ENCODE measurements around the gene CCDC142. TPM values are rescaled to one million over a fixed set of nuclear protein-coding genes. Genes with fewer than 3 reads are reported as not detected.

The CCDC142 gene
- polyA plus RNA-seq, 1 donor (not counting 4 experiments of a cell fraction or from before 2014, with no cell fraction given) = 4.7 TPM

DNA sequence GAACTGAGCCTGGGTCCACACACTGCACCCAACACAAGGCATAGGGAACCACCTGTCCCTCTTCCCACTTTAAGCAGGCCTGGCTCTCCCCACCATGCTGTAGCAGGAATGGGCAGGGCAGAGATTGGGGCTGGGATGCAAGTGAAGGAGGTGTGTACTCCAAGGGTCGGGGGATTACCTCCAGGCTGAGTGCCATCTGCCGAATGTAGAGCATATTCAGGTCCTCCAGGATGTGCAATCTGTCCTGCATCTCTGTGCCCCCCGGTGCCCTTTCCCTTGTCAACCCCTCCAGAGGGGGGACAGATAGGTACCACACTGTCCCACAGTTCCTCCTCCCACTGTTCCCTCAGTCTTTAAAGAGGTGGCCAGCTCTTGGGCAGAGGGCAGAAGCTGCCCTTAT is 43.4 kb downstream of the CCDC142 start:
- no peak for DNase-seq (ENCODE audit: low read depth, low spot score)
- dilution Hi-C loops (cut with MboI; ENCODE audit: extremely low pct_ligation_motif_present, low sequenced_read_pairs) = no loop called here
- H2AFZ ChIP-seq (ENCODE audit: control insufficient read depth, low read length) = no peak overlapping the region
- peaks cover 14 to 47% of the 10 kb centered on the region in 2 experiments for H3K36me3 ChIP-seq (ENCODE audit: control insufficient read depth in 2 of 2, extremely low read depth in 1 of 2, insufficient read depth in 2 of 2, low read length in 2 of 2)
- H3K9me3 ChIP-seq (ENCODE audit: control insufficient read depth, low read depth, low read length) = no peaks in the 10 kb centered on the region
- H3K9me1 ChIP-seq (ENCODE audit: control insufficient read depth, extremely low read depth, insufficient read depth, low read length) = peaks cover 8% of the 10 kb centered on the region
- peaks cover 35% of the 10 kb centered on the region for H3K4me1 ChIP-seq (ENCODE audit: control insufficient read depth, extremely low read depth, insufficient read depth, low read length)
- peaks cover 27% of the 10 kb centered on the region for H4K20me1 ChIP-seq (ENCODE audit: control insufficient read depth, extremely low read depth, insufficient read depth, low read length)
- H3K79me2 ChIP-seq (ENCODE audit: control insufficient read depth, insufficient read depth, low read length) = peaks cover 75% of the 10 kb centered on the region
- H3K4me2 ChIP-seq (ENCODE audit: control insufficient read depth, extremely low read depth, insufficient read depth, low read depth, low read length) = peak overlapping the region; percentile 84
- H3K27ac ChIP-seq (ENCODE audit: control insufficient read depth, insufficient read depth, low read length) = peak overlapping the region; percentile 93
- TF ChIP-seq, protein P1, sequence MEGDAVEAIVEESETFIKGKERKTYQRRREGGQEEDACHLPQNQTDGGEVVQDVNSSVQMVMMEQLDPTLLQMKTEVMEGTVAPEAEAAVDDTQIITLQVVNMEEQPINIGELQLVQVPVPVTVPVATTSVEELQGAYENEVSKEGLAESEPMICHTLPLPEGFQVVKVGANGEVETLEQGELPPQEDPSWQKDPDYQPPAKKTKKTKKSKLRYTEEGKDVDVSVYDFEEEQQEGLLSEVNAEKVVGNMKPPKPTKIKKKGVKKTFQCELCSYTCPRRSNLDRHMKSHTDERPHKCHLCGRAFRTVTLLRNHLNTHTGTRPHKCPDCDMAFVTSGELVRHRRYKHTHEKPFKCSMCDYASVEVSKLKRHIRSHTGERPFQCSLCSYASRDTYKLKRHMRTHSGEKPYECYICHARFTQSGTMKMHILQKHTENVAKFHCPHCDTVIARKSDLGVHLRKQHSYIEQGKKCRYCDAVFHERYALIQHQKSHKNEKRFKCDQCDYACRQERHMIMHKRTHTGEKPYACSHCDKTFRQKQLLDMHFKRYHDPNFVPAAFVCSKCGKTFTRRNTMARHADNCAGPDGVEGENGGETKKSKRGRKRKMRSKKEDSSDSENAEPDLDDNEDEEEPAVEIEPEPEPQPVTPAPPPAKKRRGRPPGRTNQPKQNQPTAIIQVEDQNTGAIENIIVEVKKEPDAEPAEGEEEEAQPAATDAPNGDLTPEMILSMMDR (optimal IDR thresholded peaks at IDR 0.05 in 1 of 3, IDR thresholded peaks at IDR 0.05 in 1 of 3, conservative IDR thresholded peaks at IDR 0.05 in 1 of 3; ENCODE audit: extremely low read depth in 1 of 3, insufficient read depth in 2 of 3, low read length in 3 of 3) = no peak
- no peak for TF ChIP-seq EZH2 (IDR thresholded peaks at IDR 0.05; ENCODE audit: low read length)
- FAIRE-seq = no peak
- peak overlapping the region; percentile 74 to 98 (median 78) for H3K4me3 ChIP-seq (ENCODE audit: control insufficient read depth in 2 of 3, extremely low read depth in 1 of 3, insufficient read depth in 2 of 3, low read depth in 1 of 3, low read length in 3 of 3)
- H3K9ac ChIP-seq (ENCODE audit: control insufficient read depth, extremely low read depth, insufficient read depth, low read length) = peak overlapping the region; percentile 98
- H3K27me3 ChIP-seq (ENCODE audit: control insufficient read depth, extremely low read depth, insufficient read depth, low read length) = no peaks in the 10 kb centered on the region

DNA sequence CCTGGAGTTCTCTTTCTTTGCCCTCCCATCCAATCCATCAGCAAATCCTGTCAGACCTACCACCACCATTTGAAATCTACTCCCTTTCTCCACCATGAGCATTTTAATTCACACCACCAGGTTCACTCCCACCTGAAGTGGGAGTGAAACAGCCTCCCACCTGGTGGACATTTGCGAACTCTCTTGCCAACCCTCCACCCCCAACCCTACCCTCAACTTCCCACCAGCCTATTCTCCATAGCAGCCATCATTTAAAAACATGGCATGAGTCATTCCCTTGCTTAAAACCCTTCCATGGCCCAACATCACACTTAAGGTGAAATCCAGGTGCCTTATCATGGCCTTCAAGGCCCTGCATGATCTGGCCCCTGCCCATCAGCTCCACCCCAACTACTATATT is 44.5 kb downstream of the CCDC142 start:
- Histone ChIP-seq H3K27ac (ENCODE audit: control insufficient read depth, insufficient read depth, low read length) (no peak overlapping the region), H3K4me2 (ENCODE audit: control insufficient read depth, extremely low read depth, insufficient read depth, low read depth, low read length) (peak overlapping the region; percentile 84), H3K79me2 (ENCODE audit: control insufficient read depth, insufficient read depth, low read length) (peaks cover 83% of the 10 kb centered on the region), H3K36me3 (ENCODE audit: control insufficient read depth in 2 of 2, extremely low read depth in 1 of 2, insufficient read depth in 2 of 2, low read length in 2 of 2) (peaks cover 14 to 51% of the 10 kb centered on the region in 2 experiments), H3K27me3 (ENCODE audit: control insufficient read depth, extremely low read depth, insufficient read depth, low read length) (no peaks in the 10 kb centered on the region), H3K9ac (ENCODE audit: control insufficient read depth, extremely low read depth, insufficient read depth, low read length) (no peak overlapping the region), H3K4me3 (ENCODE audit: control insufficient read depth in 2 of 3, extremely low read depth in 1 of 3, insufficient read depth in 2 of 3, low read depth in 1 of 3, low read length in 3 of 3) (peak overlapping the region in 2 of 3 experiments; percentile 74 to 78), H4K20me1 (ENCODE audit: control insufficient read depth, extremely low read depth, insufficient read depth, low read length) (peaks cover 27% of the 10 kb centered on the region), H3K9me1 (ENCODE audit: control insufficient read depth, extremely low read depth, insufficient read depth, low read length) (peaks cover 8% of the 10 kb centered on the region), H3K4me1 (ENCODE audit: control insufficient read depth, extremely low read depth, insufficient read depth, low read length) (peaks cover 35% of the 10 kb centered on the region), H3K9me3 (ENCODE audit: control insufficient read depth, low read depth, low read length) (no peaks in the 10 kb centered on the region), H2AFZ (ENCODE audit: control insufficient read depth, low read length) (no peak overlapping the region)
- dilution Hi-C loops (cut with MboI; ENCODE audit: extremely low pct_ligation_motif_present, low sequenced_read_pairs) = no loop called here
- DNase-seq (ENCODE audit: low read depth, low spot score) = no peak
- no peak for FAIRE-seq
- TF ChIP-seq EZH2 (IDR thresholded peaks at IDR 0.05; ENCODE audit: low read length) = no peak
- TF ChIP-seq, protein P1 (optimal IDR thresholded peaks at IDR 0.05 in 1 of 3, IDR thresholded peaks at IDR 0.05 in 1 of 3, conservative IDR thresholded peaks at IDR 0.05 in 1 of 3; ENCODE audit: extremely low read depth in 1 of 3, insufficient read depth in 2 of 3, low read length in 3 of 3) = no peak

Measured in keratinocyte (primary cell).